Renal pelvis (tissue), 12 donors: ENCODE data around the gene TMEM186. TPM values are rescaled to one million over a fixed set of nuclear protein-coding genes. Genes with fewer than 3 reads are reported as not detected.
"Not testable (repeated sequence)": the region's sequence is repeated elsewhere in the genome, so short reads cannot be mapped to it uniquely, and the experiment has no call there.

ENCODE experiments used
- DNase-seq: peaks from one replicate; pipeline ENCODE4 v3.0.0-alpha.2; 2013
- long read RNA-seq, 16 experiments: transcript quantifications; one replicate each; lab custom pipeline, GENCODE V29; 2026
- polyA plus RNA-seq, 3 donors: library from polyadenylated mRNA; unstranded; fragments of 120-200 nt; gene quantifications; one replicate each; pipeline ENCODE4 v1.2.1, GENCODE V29; 2013; ENCODE audit not compliant: insufficient read length in 3 of 3

The TMEM186 gene
- polyA plus RNA-seq: 10 to 100 TPM; 16.6 to 20.2 (median 18.7) TPM
- long read RNA-seq, donor 1, partial matches to known transcripts: 210 of 213 reads
- long read RNA-seq, donor 1, other reads (novel, unspliced or antisense): 0 of 213 reads
- long read RNA-seq, donor 2, transcript TMEM186-201 (2 exons, 1,448 nt): major isoform, 14 of 14 reads
- long read RNA-seq, donor 2, partial matches to known transcripts: 0 of 14 reads
- long read RNA-seq, donor 2, other reads (novel, unspliced or antisense): 0 of 14 reads
- long read RNA-seq, donor 3, transcript TMEM186-201 (2 exons, 1,448 nt): major isoform, 5 of 5 reads
- long read RNA-seq, donor 3, partial matches to known transcripts: 0 of 5 reads
- long read RNA-seq, donor 3, other reads (novel, unspliced or antisense): 0 of 5 reads
- long read RNA-seq, donor 4, transcript TMEM186-201 (2 exons, 1,448 nt): major isoform, 5 of 5 reads
- long read RNA-seq, donor 4, partial matches to known transcripts: 0 of 5 reads
- long read RNA-seq, donor 4, other reads (novel, unspliced or antisense): 0 of 5 reads
- long read RNA-seq, donor 5, partial matches to known transcripts: 0 of 3 reads
- long read RNA-seq, donor 5, other reads (novel, unspliced or antisense): 0 of 3 reads
- long read RNA-seq, donor 6, partial matches to known transcripts: 0 of 3 reads
- long read RNA-seq, donor 6, other reads (novel, unspliced or antisense): 0 of 3 reads
- long read RNA-seq, donor 7, transcript TMEM186-201 (2 exons, 1,448 nt): major isoform, 6 of 69 reads
- long read RNA-seq, donor 7, partial matches to known transcripts: 63 of 69 reads
- long read RNA-seq, donor 7, other reads (novel, unspliced or antisense): 0 of 69 reads
- long read RNA-seq, donor 8, partial matches to known transcripts: 0 of 3 reads
- long read RNA-seq, donor 8, other reads (novel, unspliced or antisense): 0 of 3 reads
- long read RNA-seq, donor 9, transcript TMEM186-201 (2 exons, 1,448 nt): major isoform, 10 of 10 reads
- long read RNA-seq, donor 9, partial matches to known transcripts: 0 of 10 reads
- long read RNA-seq, donor 9, other reads (novel, unspliced or antisense): 0 of 10 reads
- long read RNA-seq, donor 10, transcript TMEM186-201 (2 exons, 1,448 nt): major isoform, 7 of 7 reads
- long read RNA-seq, donor 10, partial matches to known transcripts: 0 of 7 reads
- long read RNA-seq, donor 10, other reads (novel, unspliced or antisense): 0 of 7 reads
- long read RNA-seq, donor 11, partial matches to known transcripts: 0 of 4 reads
- long read RNA-seq, donor 11, other reads (novel, unspliced or antisense): 0 of 4 reads
- long read RNA-seq, donor 12, transcript TMEM186-201 (2 exons, 1,448 nt): major isoform, 5 of 5 reads
- long read RNA-seq, donor 12, partial matches to known transcripts: 0 of 5 reads
- long read RNA-seq, donor 12, other reads (novel, unspliced or antisense): 0 of 5 reads
- long read RNA-seq, donor 13, partial matches to known transcripts: 0 of 1 reads
- long read RNA-seq, donor 13, other reads (novel, unspliced or antisense): 0 of 1 reads
- long read RNA-seq, donor 14: 0 reads
- long read RNA-seq, donor 15: 0 reads
- long read RNA-seq, donor 16, transcript TMEM186-201 (2 exons, 1,448 nt): major isoform, 5 of 5 reads
- long read RNA-seq, donor 16, partial matches to known transcripts: 0 of 5 reads
- long read RNA-seq, donor 16, other reads (novel, unspliced or antisense): 0 of 5 reads

- DNase-seq: peak; percentile 96
These were observed at the start of gene TMEM186, which contains the start of gene PMM2 for GRCh38 chr16:8797364-8798173. Gene TMEM186, minus strand, starts transcription at chr16:8797639. Its CDS starts 25 bp downstream, at chr16:8797614. Gene PMM2, plus strand, starts transcription at chr16:8797839. Its CDS starts 44 bp downstream, at chr16:8797883.

GRCh38 chr16:8847145-8847544 lies 49.7 kb upstream of the TMEM186 start:
- no peak for DNase-seq

- DNase-seq: no peak
These were observed 49.0 kb upstream of the TMEM186 start for GRCh38 chr16:8846401-8846932.

- no peak for DNase-seq
These were observed 48.4 kb upstream of the TMEM186 start for GRCh38 chr16:8845699-8846298.

GRCh38 chr16:8843296-8843695 lies 45.9 kb upstream of the TMEM186 start:
- DNase-seq: not testable (repeated sequence)

- not testable (repeated sequence) for DNase-seq
These were observed 44.6 kb upstream of the TMEM186 start for GRCh38 chr16:8842016-8842415.

- DNase-seq: not testable (repeated sequence)
These were observed 40.2 kb upstream of the TMEM186 start for GRCh38 chr16:8837594-8837993.

- not testable (repeated sequence) for DNase-seq
These were observed 39.4 kb upstream of the TMEM186 start for GRCh38 chr16:8836797-8837196.

GRCh38 chr16:8832717-8833105 lies 35.3 kb upstream of the TMEM186 start:
- DNase-seq: no peak

- no peak for DNase-seq
These were observed 34.7 kb upstream of the TMEM186 start for GRCh38 chr16:8831871-8832716.

GRCh38 chr16:8831450-8831849 lies 34.0 kb upstream of the TMEM186 start:
- DNase-seq: no peak

GRCh38 chr16:8828541-8829165 lies 31.2 kb upstream of the TMEM186 start:
- no peak for DNase-seq

- no peak for DNase-seq
These were observed 28.9 kb upstream of the TMEM186 start for GRCh38 chr16:8826278-8826879.

GRCh38 chr16:8822403-8822802 lies 25.0 kb upstream of the TMEM186 start:
- no peak for DNase-seq

- DNase-seq: no peak
These were observed 22.1 kb upstream of the TMEM186 start for GRCh38 chr16:8819411-8820034.

- DNase-seq: no peak
These were observed 21.2 kb upstream of the TMEM186 start for GRCh38 chr16:8818504-8819270.
